Heart left ventricle (tissue), 13 donors: ENCODE results near the gene OR52E2.

Experiments
- POLR2A ChIP-seq, 2 donors: fragments of 450-650 bp; IDR thresholded peaks; one replicate each; pipeline ENCODE4 v1.6.1; 2017; ENCODE audit warnings: antibody characterized with exemption in 2 of 2, mild to moderate bottlenecking in 2 of 2, moderate library complexity in 2 of 2
- TF ChIP-seq, protein P1 (sequence below), 12 donors: fragments of 200-600 bp; sonication (generic) in 4 of 12; IDR thresholded peaks; one replicate each; pipeline versions ENCODE4 v1.5.0 to v1.8.0; 2018 to 2022; ENCODE audit warnings: antibody characterized with exemption in 12 of 12, mild to moderate bottlenecking in 5 of 12
- donor health status: ischemic (EF 13 %, LVEDD 7.1; RV severe dilation, severe dysfunction).
- donor health status: DM: no; HTN: yes; CAD: no.
- donor health status: DM: no; HTN: no; CAD: no.
- donor health status: ischemic (EF 25% LVEDD 6.9; RV normal size, moderate dysfunction).
- donor health status: ischemic (EF 25% LVEDD 5.7; RV mildly dilated, moderate dysfunction).
- donor health status: ischemic (EF 35%, LVEDD 5.7; RV mildly dilated, moderate dysfunction).
- donor health status: nonischemic (EF 11% LVEDD 7.7; RV severe dilation, severe dysfunction).
- donor health status: DM: yes; HTN: yes; CAD: no.
- donor health status: PGD.
- donor health status: ischemic (EF 29% LVEDD 5.4; RV normal size, mild dysfunction).
- donor health status: nonischemic (EF 23%, LVEDD 6.1; RV moderate dilation, normal function).

DNA sequence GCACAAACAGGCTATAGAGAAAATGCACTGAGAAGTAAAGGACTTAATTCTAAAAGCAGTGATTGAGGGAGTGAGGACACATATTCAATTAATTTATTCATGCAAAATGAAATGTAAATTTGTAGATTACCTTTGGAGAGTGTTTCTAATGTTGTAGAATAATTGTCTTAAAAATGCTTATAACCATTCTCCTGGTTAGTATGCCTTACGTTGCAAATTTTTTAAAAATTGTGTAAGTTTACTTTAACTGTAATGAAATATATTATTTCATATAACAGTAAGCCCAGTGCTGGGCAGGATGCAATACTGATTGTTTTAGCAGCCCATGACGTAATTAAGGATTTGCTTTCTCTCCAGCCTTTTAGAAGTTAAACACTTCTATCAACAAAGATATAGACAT lies 36.6 kb upstream of the OR52E2 start:
- TF ChIP-seq, protein P1, sequence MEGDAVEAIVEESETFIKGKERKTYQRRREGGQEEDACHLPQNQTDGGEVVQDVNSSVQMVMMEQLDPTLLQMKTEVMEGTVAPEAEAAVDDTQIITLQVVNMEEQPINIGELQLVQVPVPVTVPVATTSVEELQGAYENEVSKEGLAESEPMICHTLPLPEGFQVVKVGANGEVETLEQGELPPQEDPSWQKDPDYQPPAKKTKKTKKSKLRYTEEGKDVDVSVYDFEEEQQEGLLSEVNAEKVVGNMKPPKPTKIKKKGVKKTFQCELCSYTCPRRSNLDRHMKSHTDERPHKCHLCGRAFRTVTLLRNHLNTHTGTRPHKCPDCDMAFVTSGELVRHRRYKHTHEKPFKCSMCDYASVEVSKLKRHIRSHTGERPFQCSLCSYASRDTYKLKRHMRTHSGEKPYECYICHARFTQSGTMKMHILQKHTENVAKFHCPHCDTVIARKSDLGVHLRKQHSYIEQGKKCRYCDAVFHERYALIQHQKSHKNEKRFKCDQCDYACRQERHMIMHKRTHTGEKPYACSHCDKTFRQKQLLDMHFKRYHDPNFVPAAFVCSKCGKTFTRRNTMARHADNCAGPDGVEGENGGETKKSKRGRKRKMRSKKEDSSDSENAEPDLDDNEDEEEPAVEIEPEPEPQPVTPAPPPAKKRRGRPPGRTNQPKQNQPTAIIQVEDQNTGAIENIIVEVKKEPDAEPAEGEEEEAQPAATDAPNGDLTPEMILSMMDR (IDR thresholded peaks at IDR 0.05), result no peak
- no peak for TF ChIP-seq POLR2A (IDR thresholded peaks at IDR 0.05)
